ENCODE measurements around the gene GLT8D2.

- no peak for TF ChIP-seq CTCF (conservative IDR thresholded peaks at IDR 0.05; ENCODE audit: low read depth in 2 of 2)
- TF ChIP-seq EZH2 (IDR thresholded peaks at IDR 0.05; ENCODE audit: low read depth, unreplicated experiment): no peak
- no peak for TF ChIP-seq POLR2AphosphoS5 (IDR thresholded peaks at IDR 0.05; ENCODE audit: low read depth)
- TF ChIP-seq CREB1 (CRISPR knock-in tag; IDR thresholded peaks at IDR 0.05; ENCODE audit: low read depth): no peak
- no peak for TF ChIP-seq ETS1 (IDR thresholded peaks at IDR 0.05)
- no peak for TF ChIP-seq EZH2phosphoT487 (IDR thresholded peaks at IDR 0.05; ENCODE audit: unreplicated experiment)
- no peak for TF ChIP-seq REST (IDR thresholded peaks at IDR 0.05; ENCODE audit: unreplicated experiment)
- TF ChIP-seq JUNB (IDR thresholded peaks at IDR 0.05; ENCODE audit: unreplicated experiment): no peak
- TF ChIP-seq NANOG (IDR thresholded peaks at IDR 0.05; ENCODE audit: borderline replicate concordance): no peak
- TF ChIP-seq ZNF462 (CRISPR knock-in tag; IDR thresholded peaks at IDR 0.05): no peak
- no peak for TF ChIP-seq STAT1 (IDR thresholded peaks at IDR 0.05; ENCODE audit: unreplicated experiment)
These were observed 5.8 kb downstream of the GLT8D2 start for GRCh38 chr12:104044158-104044557.
